Upper lobe of left lung (tissue), 6 donors: ENCODE measurements around the gene SRSF1. TPM values are rescaled to one million over a fixed set of nuclear protein-coding genes. Genes with fewer than 3 reads are reported as not detected.

Experiments
- ATAC-seq, 2 donors: fragments of 200-7000 bp; cut with Tn5 transposase; one replicate each; pipeline ENCODE4 v1.9.1; 2022; ENCODE audit warnings: mild to moderate bottlenecking in 2 of 2, moderate library complexity in 2 of 2; ENCODE audit not compliant: low FRiP score in 2 of 2
- DNase-seq, 2 donors: peaks; one replicate each; pipeline ENCODE4 v3.0.0-alpha.2; 2019 to 2020
- H3K27ac ChIP-seq, 4 donors: fragments of 200-600 bp; sonication (generic); one replicate each; pipeline ENCODE4 v1.5.1; 2016 to 2019
- H3K27me3 ChIP-seq, 4 donors: fragments of 200-600 bp; sonication (generic); one replicate each; pipeline ENCODE4 v1.5.1; 2017 to 2019
- H3K36me3 ChIP-seq, 4 donors: fragments of 200-600 bp; sonication (generic); one replicate each; pipeline ENCODE4 v1.5.1; 2016 to 2019
- H3K4me1 ChIP-seq, 4 donors: fragments of 200-600 bp; sonication (generic); one replicate each; pipeline ENCODE4 v1.5.1; 2018 to 2019
- H3K4me3 ChIP-seq, 4 donors: fragments of 200-600 bp; sonication (generic); one replicate each; pipeline ENCODE4 v1.5.1; 2017 to 2019; ENCODE audit warnings: mild to moderate bottlenecking in 2 of 4, moderate library complexity in 1 of 4
- H3K9me3 ChIP-seq, 4 donors: fragments of 200-600 bp; sonication (generic); one replicate each; pipeline ENCODE4 v1.5.1; 2018 to 2019
- EP300 ChIP-seq, 4 donors: sonication (generic); formaldehyde crosslinking; IDR thresholded peaks; one replicate each; pipeline ENCODE4 v1.5.1; 2017; ENCODE audit warnings: antibody characterized with exemption in 4 of 4, control low read depth in 2 of 4
- POLR2A ChIP-seq, 4 donors: fragments of 450-650 bp; IDR thresholded peaks; one replicate each; pipeline ENCODE4 v1.5.1; 2016 to 2017; ENCODE audit warnings: antibody characterized with exemption in 4 of 4, mild to moderate bottlenecking in 2 of 4
- POLR2AphosphoS5 ChIP-seq, 2 donors: sonication (generic); formaldehyde crosslinking; IDR thresholded peaks; one replicate each; pipeline ENCODE4 v1.5.1; 2017; ENCODE audit warnings: antibody characterized with exemption in 2 of 2
- WGBS, 2 donors: methylation state at CpG; one replicate each; pipeline ENCODE4 v1.1.5; 2017 to 2018; 5-methylcytosine and 5-hydroxymethylcytosine counted together
- total RNA-seq, 6 donors: library from RNA; depleted of rRNA in 4 of 6; stranded (reverse); fragments of >200 nt in 4 of 6; gene quantifications; one replicate each; pipeline versions ENCODE4 v1.1.0 to v1.2.1, GENCODE V29; 2016 to 2021
- TF ChIP-seq, protein P1 (sequence below), 6 experiments: fragments of 450-650 bp in 4 of 6; fragments of 200-600 bp in 2 of 6; sonication (generic) in 2 of 6; IDR thresholded peaks; one replicate each; pipeline ENCODE4 v1.5.1; 2016 to 2019; ENCODE audit warnings: antibody characterized with exemption in 6 of 6
- donor health status: DM: no; HTN: no; CAD: no; lungs with moderate emphysema.
- donor health status: DM: no; HTN: yes; CAD: no; lungs with severe emphysema.

Gene SRSF1
- 100 to 1,000 TPM; 109 to 393 (median 160) TPM for total RNA-seq

DNA sequence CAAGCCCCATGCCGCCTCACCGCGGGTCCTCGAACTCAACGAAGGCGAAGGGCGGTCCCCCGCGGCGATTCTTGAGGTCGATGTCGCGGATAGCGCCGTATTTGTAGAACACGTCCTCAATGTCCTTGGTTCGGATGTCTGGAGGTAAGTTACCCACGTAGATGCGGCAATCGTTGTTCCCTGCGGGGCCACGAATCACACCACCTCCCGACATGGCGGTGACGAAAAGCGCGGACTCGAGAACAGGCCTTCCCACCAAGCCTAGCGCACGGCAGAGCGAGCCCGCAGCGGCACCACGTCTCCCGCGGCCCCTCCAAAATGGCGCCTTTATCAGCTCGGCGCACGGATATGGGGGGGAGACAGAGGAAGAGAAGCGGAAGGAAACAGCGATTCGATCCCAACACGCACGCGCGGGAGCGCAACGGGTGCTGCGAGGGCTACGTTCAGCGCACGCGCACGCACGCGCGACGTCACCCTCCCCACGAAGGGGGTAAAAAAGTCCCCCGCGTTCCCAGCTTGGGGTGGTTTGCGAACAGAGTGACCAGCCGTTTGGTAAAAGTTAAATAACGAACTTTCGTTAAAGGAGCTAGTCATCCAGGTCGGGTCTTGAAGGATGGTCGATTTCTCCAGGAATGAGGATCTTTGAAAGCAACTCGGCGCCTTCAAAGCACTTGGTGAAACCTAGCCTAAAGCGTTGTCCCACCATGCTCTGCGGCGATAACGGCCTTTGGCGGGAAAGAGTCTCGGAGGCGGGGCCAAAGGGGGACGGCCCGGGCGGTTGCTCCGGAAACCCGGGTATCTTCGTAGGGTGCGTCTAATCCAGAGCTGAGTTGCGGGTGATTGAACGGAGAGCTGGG is at the start of gene SRSF1:
Gene SRSF1 (minus strand): TSS at position 323 of the 857 bp plus-strand sequence. CDS start 109 bp downstream, at position 214.
- TF ChIP-seq, protein P1, sequence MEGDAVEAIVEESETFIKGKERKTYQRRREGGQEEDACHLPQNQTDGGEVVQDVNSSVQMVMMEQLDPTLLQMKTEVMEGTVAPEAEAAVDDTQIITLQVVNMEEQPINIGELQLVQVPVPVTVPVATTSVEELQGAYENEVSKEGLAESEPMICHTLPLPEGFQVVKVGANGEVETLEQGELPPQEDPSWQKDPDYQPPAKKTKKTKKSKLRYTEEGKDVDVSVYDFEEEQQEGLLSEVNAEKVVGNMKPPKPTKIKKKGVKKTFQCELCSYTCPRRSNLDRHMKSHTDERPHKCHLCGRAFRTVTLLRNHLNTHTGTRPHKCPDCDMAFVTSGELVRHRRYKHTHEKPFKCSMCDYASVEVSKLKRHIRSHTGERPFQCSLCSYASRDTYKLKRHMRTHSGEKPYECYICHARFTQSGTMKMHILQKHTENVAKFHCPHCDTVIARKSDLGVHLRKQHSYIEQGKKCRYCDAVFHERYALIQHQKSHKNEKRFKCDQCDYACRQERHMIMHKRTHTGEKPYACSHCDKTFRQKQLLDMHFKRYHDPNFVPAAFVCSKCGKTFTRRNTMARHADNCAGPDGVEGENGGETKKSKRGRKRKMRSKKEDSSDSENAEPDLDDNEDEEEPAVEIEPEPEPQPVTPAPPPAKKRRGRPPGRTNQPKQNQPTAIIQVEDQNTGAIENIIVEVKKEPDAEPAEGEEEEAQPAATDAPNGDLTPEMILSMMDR (IDR thresholded peaks at IDR 0.05) = no peak
- TF ChIP-seq POLR2AphosphoS5 (IDR thresholded peaks at IDR 0.05) = peak; percentile 98 to 99
- peak; percentile 55 to 96 (median 92) for TF ChIP-seq POLR2A (IDR thresholded peaks at IDR 0.05)
- peak in 2 of 4 donors; percentile 1 to 68 for TF ChIP-seq EP300 (IDR thresholded peaks at IDR 0.05)
- DNase-seq = peak; percentile 96 to 99
- Histone ChIP-seq H3K36me3 (peaks cover 20 to 37% (median 27%) of the 10 kb centered on the region in 4 donors), H3K4me3 (peak within 1 kb of the TSS; percentile 68 to 90 (median 84)), H3K27ac (peak within 1 kb of the TSS; percentile 98 to 100 (median 98)), H3K4me1 (peaks cover 35 to 45% (median 38%) of the 10 kb centered on the region in 4 donors), H3K9me3 (no peaks in the 10 kb centered on the region), H3K27me3 (no peaks in the 10 kb centered on the region)
- 0% methylated on average over 19 to 81 of the region's 86 CpGs for WGBS, 2 donors
- ATAC-seq = peak; percentile 98

DNA sequence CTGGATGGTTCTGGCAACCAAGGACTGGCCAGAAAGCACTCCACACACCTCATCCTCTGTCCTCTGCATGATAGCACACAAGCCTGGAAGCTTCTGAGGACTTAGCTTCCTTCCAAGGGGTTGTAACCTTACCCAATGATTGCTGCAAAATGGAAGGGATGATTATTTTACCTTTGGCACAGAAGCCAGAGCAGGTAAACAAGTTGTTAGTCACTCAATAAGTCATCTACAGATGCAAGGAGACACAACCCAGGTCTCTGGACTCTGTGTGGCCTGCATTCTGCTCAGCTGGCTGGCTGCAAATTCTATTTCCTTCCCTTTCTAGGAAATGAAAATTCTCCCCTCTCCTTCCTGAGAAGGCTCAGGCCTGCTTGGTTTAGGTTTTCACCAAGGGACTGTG is 49.4 kb upstream of the SRSF1 start:
- no peaks in the 10 kb centered on the region for H3K36me3 ChIP-seq
- H3K27me3 ChIP-seq = no peaks in the 10 kb centered on the region
- no peak overlapping the region for H3K4me3 ChIP-seq
- DNase-seq (no peak), ATAC-seq (no peak)
- no peak overlapping the region for H3K27ac ChIP-seq
- peaks cover 0 to 13% (median 7%) of the 10 kb centered on the region in 4 donors for H3K4me1 ChIP-seq
- no peak for TF ChIP-seq POLR2AphosphoS5 (IDR thresholded peaks at IDR 0.05)
- TF ChIP-seq, protein P1 (IDR thresholded peaks at IDR 0.05) = no peak
- no peak for TF ChIP-seq EP300 (IDR thresholded peaks at IDR 0.05)
- H3K9me3 ChIP-seq = no peaks in the 10 kb centered on the region

DNA sequence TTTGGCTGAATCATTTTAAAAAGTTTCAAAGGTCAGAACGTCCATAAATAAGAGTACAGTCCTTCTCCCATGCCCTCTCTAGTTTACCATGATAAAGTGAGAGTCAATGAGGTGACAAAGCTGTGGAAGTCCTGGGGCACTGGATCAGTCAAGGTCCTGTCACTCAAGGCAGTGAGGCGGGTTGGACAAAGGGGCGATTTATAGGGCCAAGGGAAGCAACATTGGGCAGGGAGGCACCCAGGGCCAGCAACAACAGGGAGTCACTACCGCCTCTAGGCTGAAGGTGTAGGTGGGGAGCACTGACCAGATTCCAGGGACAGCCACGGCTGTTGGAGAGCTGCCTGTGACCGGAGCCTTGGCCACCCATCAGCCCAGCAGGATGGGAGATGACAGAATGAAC is 47.6 kb upstream of the SRSF1 start:
- no peak for ATAC-seq
- WGBS, 2 donors = 86 to 88% methylated on average over 3 to 6 of the region's 6 CpGs
- Histone ChIP-seq H3K4me3 (no peak overlapping the region), H3K4me1 (no peaks in the 10 kb centered on the region), H3K36me3 (no peaks in the 10 kb centered on the region), H3K27me3 (no peaks in the 10 kb centered on the region), H3K9me3 (no peaks in the 10 kb centered on the region), H3K27ac (no peak overlapping the region)
- TF ChIP-seq POLR2AphosphoS5 (IDR thresholded peaks at IDR 0.05) (no peak), POLR2A (IDR thresholded peaks at IDR 0.05) (no peak)
- DNase-seq = no peak

GRCh38 chr17:58052945-58053715 is 46.1 kb upstream of the SRSF1 start:
- Histone ChIP-seq H3K9me3 (no peaks in the 10 kb centered on the region), H3K27me3 (no peaks in the 10 kb centered on the region), H3K4me1 (no peaks in the 10 kb centered on the region), H3K4me3 (no peak overlapping the region), H3K27ac (no peak overlapping the region), H3K36me3 (no peaks in the 10 kb centered on the region)
- 69 to 83% methylated on average over 8 of the region's 8 CpGs for WGBS, 2 donors
- no peak for TF ChIP-seq POLR2AphosphoS5 (IDR thresholded peaks at IDR 0.05)
- TF ChIP-seq POLR2A (IDR thresholded peaks at IDR 0.05) = no peak
- no peak for TF ChIP-seq EP300 (IDR thresholded peaks at IDR 0.05)
- TF ChIP-seq, protein P1 (IDR thresholded peaks at IDR 0.05) = no peak
- DNase-seq (no peak), ATAC-seq (no peak)

GRCh38 chr17:58052407-58052806 is 45.4 kb upstream of the SRSF1 start:
- no peak overlapping the region for H3K27ac ChIP-seq
- WGBS, 2 donors = 75 to 79% methylated on average over 1 of the region's 1 CpG
- TF ChIP-seq, protein P1 (IDR thresholded peaks at IDR 0.05) = no peak
- TF ChIP-seq EP300 (IDR thresholded peaks at IDR 0.05) (no peak), POLR2A (IDR thresholded peaks at IDR 0.05) (no peak), POLR2AphosphoS5 (IDR thresholded peaks at IDR 0.05) (no peak)
- no peaks in the 10 kb centered on the region for H3K27me3 ChIP-seq
- ATAC-seq = no peak
- no peaks in the 10 kb centered on the region for H3K36me3 ChIP-seq
- H3K4me1 ChIP-seq = no peaks in the 10 kb centered on the region
- H3K9me3 ChIP-seq = no peaks in the 10 kb centered on the region
- no peak overlapping the region for H3K4me3 ChIP-seq
- DNase-seq = no peak
